Suprapubic skin (tissue), 4 donors: ENCODE measurements around the gene EVPL. TPM values are rescaled to one million over a fixed set of nuclear protein-coding genes. Genes with fewer than 3 reads are reported as not detected.

ENCODE experiments used
- DNase-seq, 2 donors: peaks; one replicate each; pipeline ENCODE4 v3.0.0-alpha.2; 2019; ENCODE audit warnings: low spot score in 2 of 2
- H3K27ac ChIP-seq: fragments of 200-600 bp; sonication (generic); one replicate; pipeline ENCODE4 v1.5.1; 2019
- H3K27me3 ChIP-seq: fragments of 200-600 bp; sonication (generic); one replicate; pipeline ENCODE4 v1.5.1; 2019
- H3K36me3 ChIP-seq: fragments of 200-600 bp; sonication (generic); one replicate; pipeline ENCODE4 v1.5.1; 2019
- H3K4me1 ChIP-seq: fragments of 200-600 bp; sonication (generic); one replicate; pipeline ENCODE4 v1.5.1; 2019
- H3K4me3 ChIP-seq: fragments of 200-600 bp; sonication (generic); one replicate; pipeline ENCODE4 v1.5.1; 2019; ENCODE audit warnings: mild to moderate bottlenecking
- H3K9me3 ChIP-seq: fragments of 200-600 bp; sonication (generic); one replicate; pipeline ENCODE4 v1.5.1; 2019
- CTCF ChIP-seq, 2 donors: fragments of 200-600 bp in 1 of 2; fragments of 450-650 bp in 1 of 2; sonication (generic) in 1 of 2; IDR thresholded peaks; one replicate each; pipeline ENCODE4 v1.5.1; 2016 to 2019; ENCODE audit warnings: antibody characterized with exemption in 2 of 2, mild to moderate bottlenecking in 1 of 2, moderate library complexity in 1 of 2
- EP300 ChIP-seq: sonication (generic); formaldehyde crosslinking; IDR thresholded peaks from one replicate; pipeline ENCODE4 v1.6.1; 2017; ENCODE audit warnings: antibody characterized with exemption
- POLR2A ChIP-seq, 2 donors: fragments of 450-650 bp; IDR thresholded peaks; one replicate each; pipeline ENCODE4 v1.6.1; 2017; ENCODE audit warnings: antibody characterized with exemption in 2 of 2, mild to moderate bottlenecking in 2 of 2, moderate library complexity in 2 of 2
- POLR2AphosphoS5 ChIP-seq, 3 donors: sonication (generic); formaldehyde crosslinking; IDR thresholded peaks; one replicate each; pipeline ENCODE4 v1.6.1; 2017; ENCODE audit warnings: antibody characterized with exemption in 3 of 3
- WGBS: methylation state at CpG from one replicate; pipeline ENCODE4 v1.1.5; 2018; 5-methylcytosine and 5-hydroxymethylcytosine counted together
- total RNA-seq, 4 donors: library from RNA; depleted of rRNA; stranded (reverse); fragments of >200 nt; gene quantifications; one replicate each; pipeline ENCODE4 v1.1.0, GENCODE V29; 2016

EVPL gene
- total RNA-seq, 4 donors from 2014 or later: 218 to 425 (median 274) TPM

GRCh38 chr17:76024353-76024752, 2.8 kb downstream of the EVPL start:
- 42% methylated on average over 2 of the region's 9 CpGs for WGBS
- H3K9me3 ChIP-seq: no peaks in the 10 kb centered on the region

GRCh38 chr17:76023900-76024237, 3.2 kb downstream of the EVPL start:
- H3K27me3 ChIP-seq: no peaks in the 10 kb centered on the region
- H3K27ac ChIP-seq: no peak overlapping the region
- H3K36me3 ChIP-seq: peaks cover 36% of the 10 kb centered on the region
- no peak for DNase-seq
- H3K4me1 ChIP-seq: peaks cover 30% of the 10 kb centered on the region
- TF ChIP-seq POLR2A (IDR thresholded peaks at IDR 0.05) (no peak), POLR2AphosphoS5 (IDR thresholded peaks at IDR 0.05) (no peak), EP300 (no peak)
- no peaks in the 10 kb centered on the region for H3K9me3 ChIP-seq
- 80% methylated on average over 2 of the region's 9 CpGs for WGBS
- no peak overlapping the region for H3K4me3 ChIP-seq

More at GRCh38 chr17:76024353-76024752, 2.8 kb downstream of the EVPL start:
- H3K36me3 ChIP-seq: peaks cover 31% of the 10 kb centered on the region
- H3K27ac ChIP-seq: no peak overlapping the region
- peaks cover 35% of the 10 kb centered on the region for H3K4me1 ChIP-seq
- peak overlapping the region; percentile 50 for H3K4me3 ChIP-seq
- no peak for DNase-seq
- TF ChIP-seq EP300 (no peak), POLR2A (IDR thresholded peaks at IDR 0.05) (no peak), CTCF (IDR thresholded peaks at IDR 0.05) (no peak), POLR2AphosphoS5 (IDR thresholded peaks at IDR 0.05) (no peak)
- H3K27me3 ChIP-seq: no peaks in the 10 kb centered on the region

GRCh38 chr17:76022973-76023899, 3.9 kb downstream of the EVPL start:
- Histone ChIP-seq H3K9me3 (no peaks in the 10 kb centered on the region), H3K27ac (no peak overlapping the region), H3K27me3 (no peaks in the 10 kb centered on the region), H3K36me3 (peaks cover 42% of the 10 kb centered on the region), H3K4me3 (no peak overlapping the region), H3K4me1 (peaks cover 23% of the 10 kb centered on the region)
- no peak for TF ChIP-seq POLR2AphosphoS5 (IDR thresholded peaks at IDR 0.05)
- no peak for TF ChIP-seq POLR2A (IDR thresholded peaks at IDR 0.05)
- no peak for TF ChIP-seq EP300
- TF ChIP-seq CTCF (IDR thresholded peaks at IDR 0.05): no peak
- WGBS: 86% methylated on average over 15 of the region's 28 CpGs
- DNase-seq: no peak

GRCh38 chr17:76022285-76022684, 4.8 kb downstream of the EVPL start:
- peaks cover 15% of the 10 kb centered on the region for H3K4me1 ChIP-seq
- no peaks in the 10 kb centered on the region for H3K9me3 ChIP-seq
- no peaks in the 10 kb centered on the region for H3K27me3 ChIP-seq
- TF ChIP-seq POLR2A (IDR thresholded peaks at IDR 0.05) (no peak), EP300 (no peak), CTCF (IDR thresholded peaks at IDR 0.05) (no peak), POLR2AphosphoS5 (IDR thresholded peaks at IDR 0.05) (no peak)
- H3K36me3 ChIP-seq: peaks cover 43% of the 10 kb centered on the region
- no peak overlapping the region for H3K27ac ChIP-seq
- no peak overlapping the region for H3K4me3 ChIP-seq
- WGBS: 85% methylated on average over 5 of the region's 24 CpGs
- DNase-seq: no peak

GRCh38 chr17:76019833-76020467, 7.2 kb downstream of the EVPL start:
- DNase-seq: no peak
- Histone ChIP-seq H3K4me3 (no peak overlapping the region), H3K4me1 (peaks cover 16% of the 10 kb centered on the region), H3K27me3 (no peaks in the 10 kb centered on the region), H3K36me3 (peaks cover 51% of the 10 kb centered on the region), H3K9me3 (no peaks in the 10 kb centered on the region), H3K27ac (no peak overlapping the region)
- TF ChIP-seq CTCF (IDR thresholded peaks at IDR 0.05) (no peak), EP300 (no peak), POLR2AphosphoS5 (IDR thresholded peaks at IDR 0.05) (no peak), POLR2A (IDR thresholded peaks at IDR 0.05) (no peak)
- WGBS: 86% methylated on average over 6 of the region's 6 CpGs
